H9 (cell line): ENCODE data around the gene SELENBP1. TPM values are rescaled to one million over a fixed set of nuclear protein-coding genes. Genes with fewer than 3 reads are reported as not detected.
A peak's percentile ranks its signal among the peaks of the same experiment; 100 is the strongest.

Source experiments
- DNase-seq: peaks from one replicate; pipeline ENCODE4 v3.0.0-alpha.2; 2017
- H2AFZ ChIP-seq: one replicate; pipeline ENCODE4 v1.6.1; 2013; ENCODE audit warnings: mild to moderate bottlenecking, low read length, control low read depth, moderate library complexity
- H2AK5ac ChIP-seq: 2 replicates; pipeline ENCODE4 v1.6.1; 2013; ENCODE audit warnings: low read length, control low read depth, mixed read lengths; ENCODE audit not compliant: insufficient read length
- H2BK120ac ChIP-seq: one replicate; pipeline ENCODE4 v1.6.1; 2013; ENCODE audit warnings: low read depth, mild to moderate bottlenecking, low read length, control low read depth, inconsistent platforms; ENCODE audit not compliant: poor library complexity, severe bottlenecking
- H2BK12ac ChIP-seq: 2 replicates; pipeline ENCODE4 v1.6.1; 2013; ENCODE audit warnings: low read length, control low read depth, mixed read lengths, low read depth; ENCODE audit not compliant: insufficient read length
- H2BK15ac ChIP-seq: 2 replicates; pipeline ENCODE4 v1.6.1; 2013; ENCODE audit warnings: low read depth, low read length, control low read depth
- H2BK20ac ChIP-seq: one replicate; pipeline ENCODE4 v1.6.1; 2013; ENCODE audit warnings: low read depth, mild to moderate bottlenecking, low read length, control low read depth, inconsistent platforms; ENCODE audit not compliant: poor library complexity, severe bottlenecking
- H2BK5ac ChIP-seq: 2 replicates; pipeline ENCODE4 v1.6.1; 2013; ENCODE audit warnings: low read length, control low read depth, mixed read lengths; ENCODE audit not compliant: insufficient read length
- H3K14ac ChIP-seq: 2 replicates; pipeline ENCODE4 v1.6.1; 2013; ENCODE audit warnings: low read length, control low read depth; ENCODE audit not compliant: insufficient read depth
- H3K18ac ChIP-seq: 2 replicates; pipeline ENCODE4 v1.6.1; 2013; ENCODE audit warnings: low read depth, mild to moderate bottlenecking, mixed read lengths, low read length, control low read depth; ENCODE audit not compliant: insufficient read length
- H3K23ac ChIP-seq: 2 replicates; pipeline ENCODE4 v1.6.1; 2013; ENCODE audit warnings: low read length, control low read depth, mixed read lengths, low read depth; ENCODE audit not compliant: insufficient read length
- H3K23me2 ChIP-seq: 2 replicates; pipeline ENCODE4 v1.6.1; 2013; ENCODE audit warnings: low read depth, mild to moderate bottlenecking, mixed read lengths, low read length, control low read depth; ENCODE audit not compliant: insufficient read length, poor library complexity, severe bottlenecking
- H3K27ac ChIP-seq: 2 replicates; pipeline ENCODE4 v1.5.1; 2013; ENCODE audit warnings: low read length, control low read depth, mixed read lengths, low read depth; ENCODE audit not compliant: insufficient read length
- H3K27me3 ChIP-seq: 2 replicates; pipeline ENCODE4 v1.6.1; 2013; ENCODE audit warnings: low read length, control low read depth, inconsistent platforms; ENCODE audit not compliant: insufficient read depth
- H3K4ac ChIP-seq: 2 replicates; pipeline ENCODE4 v1.6.1; 2013; ENCODE audit warnings: low read depth, mild to moderate bottlenecking, control low read depth, inconsistent platforms, low read length, moderate library complexity
- H3K4me1 ChIP-seq: 2 replicates; pipeline ENCODE4 v1.6.1; 2013; ENCODE audit warnings: low read length, control low read depth, inconsistent platforms; ENCODE audit not compliant: insufficient read depth
- H3K4me2 ChIP-seq: 2 replicates; pipeline ENCODE4 v1.6.1; 2013; ENCODE audit warnings: low read length, control low read depth, mixed read lengths; ENCODE audit not compliant: insufficient read length, insufficient read depth
- H3K56ac ChIP-seq: 2 replicates; pipeline ENCODE4 v1.6.1; 2013; ENCODE audit warnings: low read depth, mild to moderate bottlenecking, mixed read lengths, low read length, control low read depth; ENCODE audit not compliant: insufficient read length
- H3K79me1 ChIP-seq: 2 replicates; pipeline ENCODE4 v1.6.1; 2013; ENCODE audit warnings: low read depth, mild to moderate bottlenecking, moderate library complexity, low read length, control low read depth, inconsistent platforms; ENCODE audit not compliant: insufficient read depth, poor library complexity, severe bottlenecking
- H3K79me2 ChIP-seq: 2 replicates; pipeline ENCODE4 v1.6.1; 2013; ENCODE audit warnings: low read length, control low read depth, inconsistent platforms; ENCODE audit not compliant: insufficient read depth
- H3K9ac ChIP-seq: 2 replicates; pipeline ENCODE4 v1.6.1; 2013; ENCODE audit warnings: low read length, control low read depth, mixed read lengths; ENCODE audit not compliant: insufficient read length; ENCODE audit errors: extremely low read depth
- H3K9me3 ChIP-seq: one replicate; pipeline ENCODE4 v1.6.1; 2013; ENCODE audit warnings: low read depth, low read length, inconsistent platforms; ENCODE audit not compliant: control insufficient read depth
- H3T11ph ChIP-seq: one replicate; pipeline ENCODE4 v1.6.1; 2013; ENCODE audit warnings: mild to moderate bottlenecking, low read length, control low read depth, inconsistent platforms
- H4K20me1 ChIP-seq: one replicate; pipeline ENCODE4 v1.6.1; 2013; ENCODE audit not compliant: control insufficient read depth, insufficient read length, insufficient read depth
- H4K5ac ChIP-seq: 2 replicates; pipeline ENCODE4 v1.6.1; 2013; ENCODE audit warnings: low read depth, mild to moderate bottlenecking, mixed read lengths, low read length, control low read depth; ENCODE audit not compliant: insufficient read length
- H4K8ac ChIP-seq: replicated peaks from 2 replicates; pipeline ENCODE4 v1.6.1; 2013; ENCODE audit warnings: low read length, control low read depth, mixed read lengths, low read depth; ENCODE audit not compliant: insufficient read length
- H4K91ac ChIP-seq: 2 replicates; pipeline ENCODE4 v1.6.1; 2013; ENCODE audit warnings: low read depth, mild to moderate bottlenecking, moderate library complexity, mixed read lengths, low read length, control low read depth; ENCODE audit not compliant: insufficient read length
- H3K27ac Mint-ChIP-seq, 3 experiments: 2 replicates in 2 of 3; 3 replicates in 1 of 3; pipeline ENCODE4 v1.8.0; 2020 to 2021; ENCODE audit warnings: mixed read lengths in 3 of 3, mild to moderate bottlenecking in 1 of 3, moderate library complexity in 1 of 3
- H3K27me3 Mint-ChIP-seq: 2 replicates; pipeline ENCODE4 v1.8.0; 2021; ENCODE audit warnings: low read depth, mild to moderate bottlenecking, moderate library complexity, mixed read lengths
- H3K36me3 Mint-ChIP-seq, 3 experiments: 2 replicates in 2 of 3; 3 replicates in 1 of 3; pipeline ENCODE4 v1.8.0; 2020 to 2021; ENCODE audit warnings: low read depth in 3 of 3, mixed read lengths in 3 of 3; ENCODE audit not compliant: insufficient read depth in 1 of 3
- H3K4me1 Mint-ChIP-seq, 2 experiments: 2 replicates each; pipeline ENCODE4 v1.8.0; 2020; ENCODE audit warnings: mixed read lengths in 2 of 2
- H3K4me3 Mint-ChIP-seq, 2 experiments: 2 replicates in 1 of 2; 3 replicates in 1 of 2; pipeline ENCODE4 v1.8.0; 2020 to 2021; ENCODE audit warnings: mild to moderate bottlenecking in 2 of 2, mixed read lengths in 2 of 2, moderate library complexity in 1 of 2
- H3K9me3 Mint-ChIP-seq, 2 experiments: 2 replicates in 1 of 2; 3 replicates in 1 of 2; pipeline ENCODE4 v1.8.0; 2020; ENCODE audit warnings: mild to moderate bottlenecking in 2 of 2, mixed read lengths in 2 of 2, moderate library complexity in 1 of 2
- CTCF ChIP-seq: fragments of 200-600 bp; sonication (generic); conservative IDR thresholded peaks from 3 replicates; pipeline ENCODE4 v1.8.0; 2021; ENCODE audit warnings: antibody characterized with exemption, mild to moderate bottlenecking
- WGBS: extraction: QIAGEN DNeasy Blood & Tissue Kit; methylation state at CpG from one replicate; pipeline ENCODE4 v1.1.7; 2013; ENCODE audit warnings: missing lambda C conversion rate, low lambda C conversion rate, mixed read lengths; ENCODE audit not compliant: insufficient read length; ENCODE audit errors: extremely low coverage; 5-methylcytosine and 5-hydroxymethylcytosine counted together
- total RNA-seq: library from RNA; stranded (reverse); gene quantifications from 2 replicates; pipeline ENCODE4 v1.2.1, GENCODE V29; 2021

The SELENBP1 gene
- total RNA-seq, 1 experiment from 2014 or later, result 14.2 TPM

GRCh38 chr1:151367658-151368392 is 4.7 kb downstream of the SELENBP1 start:
- no peak overlapping the region for H3T11ph ChIP-seq
- no peak overlapping the region for H3K27ac ChIP-seq
- no peak overlapping the region for H2BK12ac ChIP-seq
- no CpG with 5 or more reads among the region's 8 CpGs for WGBS
- no peaks in the 10 kb centered on the region for H4K20me1 ChIP-seq
- no peak overlapping the region for H2BK5ac ChIP-seq
- no peak overlapping the region for H2AK5ac ChIP-seq
- DNase-seq, result no peak
- H3K23me2 ChIP-seq, result no peaks in the 10 kb centered on the region
- no peaks in the 10 kb centered on the region; the same call in 1 of the 2 replicates for H3K27me3 Mint-ChIP-seq
- no peak overlapping the region for H3K18ac ChIP-seq
- peaks cover 17 to 33% (median 28%) of the 10 kb centered on the region in 3 experiments for H3K36me3 Mint-ChIP-seq
- no peak overlapping the region for H4K91ac ChIP-seq
- H3K4ac ChIP-seq, result no peak overlapping the region
- H3K23ac ChIP-seq, result no peak overlapping the region
- H3K4me3 Mint-ChIP-seq, result no peak overlapping the region
- H3K4me2 ChIP-seq, result no peak overlapping the region
- no peaks in the 10 kb centered on the region for H3K9me3 ChIP-seq
- no peak overlapping the region for H3K56ac ChIP-seq
- H3K27ac Mint-ChIP-seq, result 0 out of 7 replicates have a peak overlapping the region, but pooled peaks of 1 of the 3 experiments have one; percentile 57
- no peaks in the 10 kb centered on the region for H3K79me1 ChIP-seq
- TF ChIP-seq CTCF, result no peak
- no peaks in the 10 kb centered on the region for H3K79me2 ChIP-seq
- H3K9me3 Mint-ChIP-seq, result peaks cover 10 to 12% of the 10 kb centered on the region in 2 experiments
- H3K4me1 Mint-ChIP-seq, result peaks cover 11 to 22% of the 10 kb centered on the region in 2 experiments
- H2BK120ac ChIP-seq, result no peak overlapping the region
- no peak overlapping the region for H4K5ac ChIP-seq
- H3K9ac ChIP-seq, result no peak overlapping the region
- no peak overlapping the region for H2AFZ ChIP-seq
- no peak overlapping the region for H4K8ac ChIP-seq
- no peak overlapping the region for H2BK15ac ChIP-seq
- no peaks in the 10 kb centered on the region for H3K27me3 ChIP-seq
- H3K4me1 ChIP-seq, result no peaks in the 10 kb centered on the region
- H3K14ac ChIP-seq, result no peak overlapping the region
- no peak overlapping the region for H2BK20ac ChIP-seq
